Measurements from ENCODE around the gene RNF151. TPM values are rescaled to one million over a fixed set of nuclear protein-coding genes. Genes with fewer than 3 reads are reported as not detected.

RNF151 gene
- total and polyA plus RNA-seq, 2 of the 13 experiments (the other 11 are each of a cell fraction or from before 2014, with no cell fraction given): not detected

DNA sequence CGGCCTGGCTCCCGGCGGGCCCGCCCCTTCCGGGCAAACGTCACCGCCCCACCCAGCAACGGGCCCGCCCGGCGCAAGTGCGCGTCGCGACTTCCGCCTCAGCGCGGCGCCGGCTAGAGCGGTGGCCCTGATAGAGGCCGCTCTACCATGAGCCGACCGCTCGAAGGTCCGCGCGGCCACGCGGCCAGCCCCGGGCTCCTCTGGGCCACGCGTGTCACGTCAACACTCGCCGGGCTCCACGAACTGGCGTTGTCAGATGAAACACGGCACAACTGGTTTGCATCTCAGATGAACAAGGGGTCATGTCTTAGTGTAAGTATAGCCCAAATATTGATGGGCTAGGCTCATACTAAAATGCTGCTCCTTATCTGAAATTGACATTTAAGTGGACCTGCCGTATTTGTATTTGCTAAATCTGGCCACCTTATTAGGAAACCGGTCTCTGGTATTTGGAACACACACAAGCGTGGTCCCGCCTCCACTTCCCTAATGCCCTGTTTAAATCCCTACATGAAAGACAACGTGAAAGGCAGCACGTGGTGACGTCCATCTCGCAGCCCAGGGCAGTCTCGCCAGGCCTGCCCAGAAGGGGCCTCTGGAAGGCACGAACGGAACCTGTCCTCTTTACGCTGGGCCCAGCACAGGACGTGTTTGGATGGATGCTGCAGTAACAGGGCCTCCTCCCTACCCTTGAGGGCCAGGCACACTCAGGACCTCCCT lies 43.3 kb downstream of the RNF151 start, which contains the start of gene ZNF598 (continued):
- TF ChIP-seq, protein P1, sequence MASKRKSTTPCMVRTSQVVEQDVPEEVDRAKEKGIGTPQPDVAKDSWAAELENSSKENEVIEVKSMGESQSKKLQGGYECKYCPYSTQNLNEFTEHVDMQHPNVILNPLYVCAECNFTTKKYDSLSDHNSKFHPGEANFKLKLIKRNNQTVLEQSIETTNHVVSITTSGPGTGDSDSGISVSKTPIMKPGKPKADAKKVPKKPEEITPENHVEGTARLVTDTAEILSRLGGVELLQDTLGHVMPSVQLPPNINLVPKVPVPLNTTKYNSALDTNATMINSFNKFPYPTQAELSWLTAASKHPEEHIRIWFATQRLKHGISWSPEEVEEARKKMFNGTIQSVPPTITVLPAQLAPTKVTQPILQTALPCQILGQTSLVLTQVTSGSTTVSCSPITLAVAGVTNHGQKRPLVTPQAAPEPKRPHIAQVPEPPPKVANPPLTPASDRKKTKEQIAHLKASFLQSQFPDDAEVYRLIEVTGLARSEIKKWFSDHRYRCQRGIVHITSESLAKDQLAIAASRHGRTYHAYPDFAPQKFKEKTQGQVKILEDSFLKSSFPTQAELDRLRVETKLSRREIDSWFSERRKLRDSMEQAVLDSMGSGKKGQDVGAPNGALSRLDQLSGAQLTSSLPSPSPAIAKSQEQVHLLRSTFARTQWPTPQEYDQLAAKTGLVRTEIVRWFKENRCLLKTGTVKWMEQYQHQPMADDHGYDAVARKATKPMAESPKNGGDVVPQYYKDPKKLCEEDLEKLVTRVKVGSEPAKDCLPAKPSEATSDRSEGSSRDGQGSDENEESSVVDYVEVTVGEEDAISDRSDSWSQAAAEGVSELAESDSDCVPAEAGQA (IDR thresholded peaks at IDR 0.05; ENCODE audit: low read depth): peak; percentile 36; the same call in 1 of the 2 replicates
- TF ChIP-seq, protein P1 (CRISPR knock-in tag; IDR thresholded peaks at IDR 0.05; ENCODE audit: borderline replicate concordance): no peak
- TF ChIP-seq ARID2 (CRISPR knock-in tag; IDR thresholded peaks at IDR 0.05; ENCODE audit: borderline replicate concordance): no peak
- no peak; the same call in 1 of the 2 replicates for TF ChIP-seq ZNF337 (CRISPR knock-in tag; IDR thresholded peaks at IDR 0.05; ENCODE audit: borderline replicate concordance, low read depth)
- TF ChIP-seq ARNTL (CRISPR knock-in tag; IDR thresholded peaks at IDR 0.05): peak; percentile 43; the same call in 1 of the 2 replicates
- TF ChIP-seq EEA1 (CRISPR knock-in tag; IDR thresholded peaks at IDR 0.05; ENCODE audit: borderline replicate concordance): no peak
- TF ChIP-seq NCOA1 (CRISPR knock-in tag; IDR thresholded peaks at IDR 0.05): no peak
- no peak for TF ChIP-seq MTA3 (CRISPR knock-in tag; IDR thresholded peaks at IDR 0.05)
- no peak for TF ChIP-seq SP140L (CRISPR knock-in tag; IDR thresholded peaks at IDR 0.05; ENCODE audit: borderline replicate concordance)
- no peak for TF ChIP-seq ZNF33B (CRISPR knock-in tag; IDR thresholded peaks at IDR 0.05)
- TF ChIP-seq, protein P2, sequence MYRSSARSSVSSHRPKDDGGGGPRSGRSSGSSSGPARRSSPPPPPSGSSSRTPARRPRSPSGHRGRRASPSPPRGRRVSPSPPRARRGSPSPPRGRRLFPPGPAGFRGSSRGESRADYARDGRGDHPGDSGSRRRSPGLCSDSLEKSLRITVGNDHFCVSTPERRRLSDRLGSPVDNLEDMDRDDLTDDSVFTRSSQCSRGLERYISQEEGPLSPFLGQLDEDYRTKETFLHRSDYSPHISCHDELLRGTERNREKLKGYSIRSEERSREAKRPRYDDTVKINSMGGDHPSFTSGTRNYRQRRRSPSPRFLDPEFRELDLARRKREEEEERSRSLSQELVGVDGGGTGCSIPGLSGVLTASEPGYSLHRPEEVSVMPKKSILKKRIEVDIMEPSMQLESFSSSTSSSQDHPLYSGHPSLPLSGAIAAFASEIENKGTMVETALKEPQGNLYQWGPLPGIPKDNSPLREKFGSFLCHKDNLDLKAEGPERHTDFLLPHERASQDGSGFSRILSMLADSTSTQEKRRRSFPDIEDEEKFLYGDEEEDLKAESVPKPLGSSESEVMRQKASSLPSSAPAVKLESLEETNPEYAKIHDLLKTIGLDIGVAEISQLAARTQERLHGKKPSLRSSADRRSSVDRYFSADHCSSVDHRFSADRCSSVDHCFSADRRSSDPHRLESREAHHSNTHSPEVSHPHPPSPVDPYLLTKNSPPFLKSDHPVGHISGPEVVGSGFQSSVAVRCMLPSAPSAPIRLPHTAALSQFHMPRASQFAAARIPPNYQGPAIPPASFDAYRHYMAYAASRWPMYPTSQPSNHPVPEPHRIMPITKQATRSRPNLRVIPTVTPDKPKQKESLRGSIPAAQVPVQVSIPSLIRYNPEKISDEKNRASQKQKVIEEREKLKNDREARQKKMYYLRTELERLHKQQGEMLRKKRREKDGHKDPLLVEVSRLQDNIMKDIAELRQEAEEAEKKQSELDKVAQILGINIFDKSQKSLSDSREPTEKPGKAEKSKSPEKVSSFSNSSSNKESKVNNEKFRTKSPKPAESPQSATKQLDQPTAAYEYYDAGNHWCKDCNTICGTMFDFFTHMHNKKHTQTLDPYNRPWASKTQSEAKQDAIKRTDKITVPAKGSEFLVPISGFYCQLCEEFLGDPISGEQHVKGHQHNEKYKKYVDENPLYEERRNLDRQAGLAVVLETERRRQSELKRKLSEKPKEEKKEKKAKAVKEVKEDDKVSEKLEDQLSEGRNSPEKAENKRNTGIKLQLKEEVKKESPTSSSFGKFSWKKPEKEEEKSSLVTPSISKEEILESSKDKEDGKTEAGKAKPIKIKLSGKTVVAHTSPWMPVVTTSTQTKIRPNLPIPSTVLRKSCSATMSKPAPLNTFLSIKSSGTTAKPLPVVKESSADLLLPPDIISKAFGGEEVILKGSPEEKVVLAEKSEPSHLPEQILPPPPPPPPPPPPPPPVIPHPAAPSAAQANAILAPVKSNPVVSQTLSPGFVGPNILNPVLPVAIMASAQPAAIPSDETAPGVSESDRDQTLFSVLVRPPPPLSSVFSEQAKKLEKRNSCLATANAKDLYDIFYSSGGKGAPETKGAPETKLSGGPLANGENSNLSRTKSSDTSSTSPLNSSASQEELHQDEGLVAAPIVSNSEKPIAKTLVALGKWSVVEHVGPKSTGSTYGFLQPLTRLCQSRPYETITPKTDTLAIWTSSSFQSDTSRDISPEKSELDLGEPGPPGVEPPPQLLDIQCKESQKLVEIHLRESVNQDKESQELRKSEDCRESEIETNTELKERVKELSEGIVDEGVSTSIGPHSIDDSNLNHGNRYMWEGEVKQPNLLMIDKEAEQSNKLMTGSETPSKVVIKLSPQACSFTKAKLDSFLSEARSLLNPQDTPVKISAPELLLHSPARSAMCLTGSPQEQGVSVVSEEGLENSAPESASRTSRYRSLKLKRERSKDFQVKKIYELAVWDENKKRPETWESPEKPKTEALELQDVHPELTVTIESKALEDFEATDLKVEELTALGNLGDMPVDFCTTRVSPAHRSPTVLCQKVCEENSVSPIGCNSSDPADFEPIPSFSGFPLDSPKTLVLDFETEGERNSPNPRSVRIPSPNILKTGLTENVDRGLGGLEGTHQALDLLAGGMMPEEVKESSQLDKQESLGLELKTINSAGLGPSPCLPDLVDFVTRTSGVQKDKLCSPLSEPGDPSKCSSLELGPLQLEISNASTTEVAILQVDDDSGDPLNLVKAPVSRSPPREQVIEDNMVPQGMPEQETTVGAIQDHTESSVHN (CRISPR knock-in tag; IDR thresholded peaks at IDR 0.05): no peak
- TF ChIP-seq, protein P3, sequence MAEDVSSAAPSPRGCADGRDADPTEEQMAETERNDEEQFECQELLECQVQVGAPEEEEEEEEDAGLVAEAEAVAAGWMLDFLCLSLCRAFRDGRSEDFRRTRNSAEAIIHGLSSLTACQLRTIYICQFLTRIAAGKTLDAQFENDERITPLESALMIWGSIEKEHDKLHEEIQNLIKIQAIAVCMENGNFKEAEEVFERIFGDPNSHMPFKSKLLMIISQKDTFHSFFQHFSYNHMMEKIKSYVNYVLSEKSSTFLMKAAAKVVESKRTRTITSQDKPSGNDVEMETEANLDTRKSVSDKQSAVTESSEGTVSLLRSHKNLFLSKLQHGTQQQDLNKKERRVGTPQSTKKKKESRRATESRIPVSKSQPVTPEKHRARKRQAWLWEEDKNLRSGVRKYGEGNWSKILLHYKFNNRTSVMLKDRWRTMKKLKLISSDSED (CRISPR knock-in tag; IDR thresholded peaks at IDR 0.05): no peak
- TF ChIP-seq ZNF720 (CRISPR knock-in tag; IDR thresholded peaks at IDR 0.05): no peak
- no peak for TF ChIP-seq MAFG (CRISPR knock-in tag; IDR thresholded peaks at IDR 0.05)

Measured in HepG2 (cell line).